Stimulated activated CD4-positive, alpha-beta T cell treated with anti-CD3 and anti-CD28 coated beads, Interleukin-15, amount 100 ng/mL, for 48 hours (primary cell): ENCODE results near the gene PLXDC2.

Source experiments
- DNase-seq, 2 donors: peaks; one replicate each; pipeline ENCODE4 v3.0.0-alpha.2; 2020; ENCODE audit warnings: low read depth in 2 of 2

Gene PLXDC2

GRCh38 chr10:19815731-19816410 is 361 bp upstream of the PLXDC2 start:
- DNase-seq, result no peak

GRCh38 chr10:19817231-19817933 is 1.1 kb downstream of the PLXDC2 start:
- DNase-seq, result no peak

GRCh38 chr10:19818876-19819275 is 2.6 kb downstream of the PLXDC2 start:
- no peak for DNase-seq

GRCh38 chr10:19819419-19820033 is 3.3 kb downstream of the PLXDC2 start:
- DNase-seq, result no peak

GRCh38 chr10:19824381-19825342 is 8.4 kb downstream of the PLXDC2 start:
- no peak for DNase-seq

GRCh38 chr10:19825700-19826099 is 9.5 kb downstream of the PLXDC2 start:
- no peak for DNase-seq

- DNase-seq, result no peak
These were observed 10.5 kb downstream of the PLXDC2 start for GRCh38 chr10:19826712-19827111.

- DNase-seq, result no peak
These were observed 12.2 kb downstream of the PLXDC2 start for GRCh38 chr10:19828278-19829049.

GRCh38 chr10:19832699-19833098 is 16.5 kb downstream of the PLXDC2 start:
- no peak for DNase-seq

GRCh38 chr10:19833170-19833824 is 17.1 kb downstream of the PLXDC2 start:
- no peak for DNase-seq

- DNase-seq, result no peak
These were observed 19.7 kb downstream of the PLXDC2 start for GRCh38 chr10:19835952-19836351.

- DNase-seq, result no peak
These were observed 22.9 kb downstream of the PLXDC2 start for GRCh38 chr10:19839090-19839489.

- no peak for DNase-seq
These were observed 23.3 kb downstream of the PLXDC2 start for GRCh38 chr10:19839552-19839951.

GRCh38 chr10:19840776-19841175 is 24.5 kb downstream of the PLXDC2 start:
- no peak for DNase-seq

- no peak for DNase-seq
These were observed 27.3 kb downstream of the PLXDC2 start for GRCh38 chr10:19843487-19843886.

- no peak for DNase-seq
These were observed 29.5 kb downstream of the PLXDC2 start for GRCh38 chr10:19845503-19846368.

- no peak for DNase-seq
These were observed 31.1 kb downstream of the PLXDC2 start for GRCh38 chr10:19847321-19847720.

- no peak for DNase-seq
These were observed 32.2 kb downstream of the PLXDC2 start for GRCh38 chr10:19848226-19848985.

GRCh38 chr10:19853831-19854230 is 37.6 kb downstream of the PLXDC2 start:
- DNase-seq, result no peak
